Testis (tissue), 2 donors: Measurements from ENCODE around the gene SLC10A2.

Source experiments
- POLR2A ChIP-seq: fragments of 450-650 bp; IDR thresholded peaks from one replicate; pipeline ENCODE4 v1.6.1; 2017; ENCODE audit warnings: antibody characterized with exemption, mild to moderate bottlenecking, moderate library complexity
- TF ChIP-seq, protein P1 (sequence below), 3 experiments: fragments of 450-650 bp in 2 of 3; fragments of 200-600 bp in 1 of 3; sonication (generic) in 1 of 3; IDR thresholded peaks; one replicate each; pipeline ENCODE4 v1.5.1; 2016 to 2019; ENCODE audit warnings: antibody characterized with exemption in 3 of 3, mild to moderate bottlenecking in 2 of 3, moderate library complexity in 1 of 3

DNA sequence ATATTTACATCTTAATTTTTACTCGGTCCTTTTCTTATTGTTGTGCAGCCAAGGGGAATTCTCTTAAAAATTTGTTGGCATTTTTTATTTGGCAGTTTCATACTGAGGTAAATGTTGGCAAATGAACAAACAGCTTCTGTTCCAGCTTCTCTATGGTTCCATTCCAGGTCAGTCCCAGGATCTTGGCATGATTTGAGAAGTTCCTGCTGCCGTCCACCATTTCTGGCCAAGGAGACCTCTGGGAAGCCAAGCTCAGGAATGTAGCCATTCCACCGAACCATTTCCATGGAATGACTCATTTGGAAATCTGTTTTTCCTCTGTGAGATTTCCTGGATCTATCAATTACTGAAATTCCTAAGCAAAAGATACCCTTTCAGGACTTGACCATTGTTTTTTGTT is 43.9 kb downstream of the SLC10A2 start:
- no peak for TF ChIP-seq POLR2A
- TF ChIP-seq, protein P1, sequence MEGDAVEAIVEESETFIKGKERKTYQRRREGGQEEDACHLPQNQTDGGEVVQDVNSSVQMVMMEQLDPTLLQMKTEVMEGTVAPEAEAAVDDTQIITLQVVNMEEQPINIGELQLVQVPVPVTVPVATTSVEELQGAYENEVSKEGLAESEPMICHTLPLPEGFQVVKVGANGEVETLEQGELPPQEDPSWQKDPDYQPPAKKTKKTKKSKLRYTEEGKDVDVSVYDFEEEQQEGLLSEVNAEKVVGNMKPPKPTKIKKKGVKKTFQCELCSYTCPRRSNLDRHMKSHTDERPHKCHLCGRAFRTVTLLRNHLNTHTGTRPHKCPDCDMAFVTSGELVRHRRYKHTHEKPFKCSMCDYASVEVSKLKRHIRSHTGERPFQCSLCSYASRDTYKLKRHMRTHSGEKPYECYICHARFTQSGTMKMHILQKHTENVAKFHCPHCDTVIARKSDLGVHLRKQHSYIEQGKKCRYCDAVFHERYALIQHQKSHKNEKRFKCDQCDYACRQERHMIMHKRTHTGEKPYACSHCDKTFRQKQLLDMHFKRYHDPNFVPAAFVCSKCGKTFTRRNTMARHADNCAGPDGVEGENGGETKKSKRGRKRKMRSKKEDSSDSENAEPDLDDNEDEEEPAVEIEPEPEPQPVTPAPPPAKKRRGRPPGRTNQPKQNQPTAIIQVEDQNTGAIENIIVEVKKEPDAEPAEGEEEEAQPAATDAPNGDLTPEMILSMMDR (IDR thresholded peaks at IDR 0.05): no peak
